ENCODE results near the gene ZNF784. TPM values are rescaled to one million over a fixed set of nuclear protein-coding genes. Genes with fewer than 3 reads are reported as not detected.
A peak's percentile ranks its signal among the peaks of the same experiment; 100 is the strongest.

The ZNF784 gene
- total and polyA plus RNA-seq, 9 of the 15 experiments (the other 6 are each of a cell fraction or from before 2014, with no cell fraction given) = 0.14 to 6.1 (median 2.1) TPM

- H3K9me1 ChIP-seq (ENCODE audit: control insufficient read depth, insufficient read depth, low read length) = peaks cover 6% of the 10 kb centered on the region
- CTCF ChIA-PET (ENCODE audit: low intra/inter-chr PET ratio) = no interaction called here
- intact Hi-C loops (cut with micrococcal nuclease) = no loop called here
- FAIRE-seq (peak; percentile 72), DNase-seq (ENCODE audit: extremely low read depth in 1 of 4, low spot score in 3 of 4) (peak in 1 of 4 experiments; percentile 29), ATAC-seq (no peak)
- peak overlapping the region; percentile 99 for H3K4me2 ChIP-seq (ENCODE audit: insufficient read depth, low read length)
- H3K4me3 ChIP-seq = peak overlapping the region; percentile 70
- BruUV-seq (replicated peaks) = no TSS peak
- peaks cover 74% of the 10 kb centered on the region for H3K36me3 ChIP-seq (ENCODE audit: control insufficient read depth, insufficient read depth, low read length)
- peak overlapping the region; percentile 98 to 99 for H3K9ac ChIP-seq (ENCODE audit: insufficient read depth in 1 of 2, low read depth in 2 of 2, low read length in 2 of 2)
- TF ChIP-seq RBFOX2 (IDR thresholded peaks at IDR 0.05; ENCODE audit: low read depth, low read length) (peak; percentile 49), GABPA (tag; conservative IDR thresholded peaks at IDR 0.05; ENCODE audit: low read depth) (no peak), SRSF1 (IDR thresholded peaks at IDR 0.05; ENCODE audit: low read depth, low read length) (no peak), STAT5B (CRISPR knock-in tag; IDR thresholded peaks at IDR 0.05) (no peak), ZNF398 (CRISPR knock-in tag; IDR thresholded peaks at IDR 0.05) (no peak), SIN3A (IDR thresholded peaks at IDR 0.05; ENCODE audit: borderline replicate concordance in 2 of 2, control insufficient read depth in 1 of 2, low read depth in 2 of 2, low read length in 2 of 2) (no peak; a peak in 1 of 4 replicates)
- TF ChIP-seq, protein P1, sequence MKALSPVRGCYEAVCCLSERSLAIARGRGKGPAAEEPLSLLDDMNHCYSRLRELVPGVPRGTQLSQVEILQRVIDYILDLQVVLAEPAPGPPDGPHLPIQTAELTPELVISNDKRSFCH (CRISPR knock-in tag; IDR thresholded peaks at IDR 0.05) = no peak
- TF ChIP-seq, protein P1 (tag; IDR thresholded peaks at IDR 0.05) = no peak
- TF ChIP-seq, protein P2, sequence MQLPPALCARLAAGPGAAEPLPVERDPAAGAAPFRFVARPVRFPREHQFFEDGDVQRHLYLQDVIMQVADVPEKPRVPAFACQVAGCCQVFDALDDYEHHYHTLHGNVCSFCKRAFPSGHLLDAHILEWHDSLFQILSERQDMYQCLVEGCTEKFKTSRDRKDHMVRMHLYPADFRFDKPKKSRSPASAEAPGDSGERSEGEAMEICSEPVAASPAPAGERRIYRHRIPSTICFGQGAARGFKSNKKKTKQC (CRISPR knock-in tag; IDR thresholded peaks at IDR 0.05) = no peak
- H2AFZ ChIP-seq (ENCODE audit: low read depth, low read length) = no peak overlapping the region
- peaks cover 73% of the 10 kb centered on the region for H3K79me2 ChIP-seq (ENCODE audit: control insufficient read depth, insufficient read depth, low read length)
- 15% methylated on average over 18 of the region's 18 CpGs for WGBS (ENCODE audit: insufficient coverage, low coverage, missing lambda C conversion rate)
- no peaks in the 10 kb centered on the region for H3K9me3 ChIP-seq (replicated peaks; ENCODE audit: control insufficient read depth, insufficient read depth, low read depth, low read length)
- H3K27ac ChIP-seq (ENCODE audit: extremely low read depth, low read depth, low read length) = peak overlapping the region; percentile 100; the same call in 2 of the 3 replicates
- in situ Hi-C loops (cut with MboI) = no loop called here
- H3K27me3 ChIP-seq (ENCODE audit: control insufficient read depth in 2 of 2, insufficient read depth in 2 of 2, low read length in 2 of 2) = no peaks in the 10 kb centered on the region
- H3K4me1 ChIP-seq (replicated peaks in 1 of 2; ENCODE audit: control insufficient read depth in 2 of 2, insufficient read depth in 2 of 2, low read length in 2 of 2) = peaks cover 20 to 44% of the 10 kb centered on the region in 2 experiments; a peak in 4 of 5 replicates
- POLR2A ChIA-PET = interaction anchor here (0.6 to 3.5 kb wide), 7 partner anchors 10 to 250 kb away, joined by 3 to 21 read pairs (median 8); partner anchors contain the start of gene UBE2S
- peaks cover 50% of the 10 kb centered on the region for H4K20me1 ChIP-seq (replicated peaks; ENCODE audit: control insufficient read depth, insufficient read depth, low read length)
Observed at GRCh38 chr19:55656988-55657747, 32.8 kb upstream of the ZNF784 start.

Data from K562 (cell line).